Stimulated activated CD8-positive, alpha-beta memory T cell treated with anti-CD3 and anti-CD28 coated beads, Interleukin-4, amount 100 ng/mL, for 1 hour (primary cell): ENCODE measurements around the gene FGL2.
"Not testable (repeated sequence)": the region's sequence is repeated elsewhere in the genome, so short reads cannot be mapped to it uniquely, and the experiment has no call there.

ENCODE experiments used
- DNase-seq, 2 donors: peaks; one replicate each; pipeline ENCODE4 v3.0.0-alpha.2; 2020; ENCODE audit warnings: low read depth in 2 of 2, low spot score in 1 of 2

Gene FGL2

DNA sequence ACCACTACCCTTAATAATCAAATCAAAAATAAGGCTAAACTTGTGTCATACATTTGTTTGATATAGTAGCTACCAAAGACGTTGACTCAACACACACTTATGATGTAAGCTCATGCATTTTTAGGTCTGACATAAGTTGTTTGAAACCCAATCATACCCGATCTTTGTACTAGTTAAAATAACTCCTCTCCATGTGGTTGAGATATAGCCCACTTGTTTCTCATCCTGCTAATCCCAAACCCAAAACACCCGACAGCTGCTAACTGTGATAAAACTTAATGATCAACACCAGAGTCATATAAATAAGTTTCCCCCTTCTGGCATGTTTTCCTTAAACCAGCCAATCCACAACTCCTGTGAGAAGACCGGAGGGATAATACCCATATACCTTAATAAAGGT lies 28.5 kb downstream of the FGL2 start:
- not testable (repeated sequence) for DNase-seq

DNA sequence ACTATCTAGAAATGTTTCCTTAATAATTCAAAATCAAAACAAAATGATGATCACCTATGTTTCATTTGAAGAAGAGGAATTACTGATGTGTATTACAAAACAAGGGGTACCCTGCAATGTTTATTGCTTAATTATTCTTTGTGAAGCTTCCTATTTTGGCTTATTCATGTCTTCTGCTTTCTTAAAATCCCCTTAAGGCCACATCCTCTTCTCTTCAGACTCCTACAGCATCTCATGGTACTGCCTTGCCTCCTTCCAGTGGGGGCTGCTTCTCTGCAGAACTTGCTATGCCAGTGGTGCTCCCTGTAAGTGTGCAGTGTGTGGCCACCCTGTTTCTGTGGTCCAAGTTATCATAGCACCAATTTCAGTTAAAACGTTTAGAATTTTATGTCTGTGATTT lies 42.2 kb downstream of the FGL2 start:
- DNase-seq = no peak

- DNase-seq = not testable (repeated sequence)
These were observed 42.6 kb downstream of the FGL2 start for GRCh38 chr7:77157034-77157433.

DNA sequence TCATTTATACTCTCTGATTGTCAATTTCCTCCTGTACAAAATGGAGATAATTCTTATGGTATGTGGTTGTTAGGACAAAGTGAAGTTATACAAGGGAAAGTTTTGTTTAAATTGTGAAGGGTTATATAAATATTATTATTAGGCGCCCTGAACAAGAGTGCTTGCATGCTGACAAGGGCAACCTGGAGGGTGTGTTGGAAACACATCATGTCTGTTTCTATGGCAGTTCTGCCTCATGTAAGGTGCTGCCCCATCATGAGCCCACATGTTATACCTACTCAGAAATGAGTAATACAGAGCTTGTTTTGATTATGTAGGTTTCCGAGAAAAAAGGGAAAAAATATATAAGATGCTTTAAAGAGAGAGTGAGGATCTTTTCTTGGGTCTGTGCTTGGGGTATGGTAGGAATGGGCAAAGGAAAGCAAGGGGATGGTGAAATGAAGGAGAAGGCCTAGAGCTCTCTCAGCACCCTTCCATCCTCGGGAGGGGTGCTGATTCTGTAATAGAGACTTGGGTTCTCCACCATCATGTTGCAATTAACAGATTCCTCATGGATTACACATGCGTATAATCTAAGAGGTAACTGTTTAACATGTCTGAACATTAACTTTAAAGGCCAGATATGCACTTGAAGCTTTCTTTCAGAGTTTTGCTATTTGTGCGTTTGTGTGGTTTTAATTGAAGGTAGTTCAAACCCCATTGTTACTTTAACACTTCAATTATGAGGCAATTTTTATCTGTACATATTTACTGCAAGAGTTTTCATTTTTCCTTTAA lies 43.8 kb downstream of the FGL2 start:
- DNase-seq = not testable (repeated sequence)

DNA sequence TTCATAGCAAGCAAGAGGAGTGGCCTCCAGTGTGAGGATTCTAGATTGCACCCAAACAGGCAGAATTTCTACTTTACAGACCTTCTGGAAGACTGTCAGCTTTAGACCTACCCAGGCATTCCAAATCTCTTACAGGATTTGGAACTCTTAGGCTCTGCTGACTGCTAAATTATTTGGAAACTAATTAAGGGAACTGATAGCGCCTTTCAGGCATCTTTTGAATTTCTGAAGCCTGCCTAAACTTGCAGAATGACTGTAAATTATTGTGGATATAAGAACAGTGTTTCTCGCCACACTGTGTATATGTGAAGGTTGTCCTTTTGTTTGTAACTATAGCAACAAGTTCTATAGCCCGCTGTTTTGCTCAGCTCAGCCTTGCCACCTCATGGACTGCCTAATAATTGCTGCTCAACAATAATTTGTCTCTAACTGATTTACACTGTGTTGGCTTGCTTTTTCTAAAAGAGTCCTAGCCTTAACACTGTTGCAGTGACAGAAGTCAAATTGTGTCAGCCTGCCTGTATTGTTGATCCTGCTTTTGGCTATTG lies 44.6 kb downstream of the FGL2 start:
- DNase-seq = not testable (repeated sequence)

GRCh38 chr7:77152232-77152631 lies 47.4 kb downstream of the FGL2 start:
- not testable (repeated sequence) for DNase-seq
